Measurements from ENCODE around the gene PIP4K2A.

Gene PIP4K2A

DNA sequence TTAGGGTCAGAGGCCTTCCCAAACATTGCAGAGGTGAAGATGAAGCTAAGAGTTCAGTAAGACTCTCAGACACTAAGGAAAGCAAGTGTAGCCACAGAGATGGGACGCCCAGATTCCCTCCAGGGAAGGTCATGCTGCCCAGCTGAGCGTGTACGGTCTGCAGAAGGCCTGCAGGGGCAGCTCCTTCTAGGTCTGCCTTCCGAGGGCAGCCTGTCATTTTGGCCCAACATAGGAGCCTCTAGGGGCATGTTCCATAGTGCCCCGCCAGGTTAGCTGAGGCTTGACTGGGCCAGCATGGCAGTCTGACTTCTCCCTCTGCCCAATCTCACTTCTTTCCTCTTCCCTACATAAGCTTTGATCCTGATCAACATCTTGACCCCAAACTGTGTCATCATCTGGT lies 130.7 kb downstream of the PIP4K2A start:
- DNase-seq = peak; percentile 24

DNA sequence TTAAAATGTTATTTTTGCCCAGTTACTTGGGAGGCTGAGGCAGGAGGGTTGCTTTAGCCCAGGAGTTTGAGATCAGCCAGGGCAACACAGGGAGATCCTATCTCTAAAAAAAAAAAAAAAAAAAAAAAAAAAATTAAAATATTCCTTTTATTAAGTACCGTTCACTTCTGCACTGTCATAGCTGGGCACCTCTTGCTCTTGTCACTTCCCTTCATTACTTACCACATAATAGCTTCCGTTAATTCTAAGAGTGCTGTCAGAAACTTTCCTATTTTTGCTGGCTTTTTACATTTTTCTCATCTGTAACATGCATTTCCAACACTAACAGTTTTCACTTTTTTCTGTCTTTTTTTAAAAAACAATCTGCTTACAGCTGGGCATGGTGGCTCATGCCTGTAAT lies 132.9 kb downstream of the PIP4K2A start:
- no peak for DNase-seq

DNA sequence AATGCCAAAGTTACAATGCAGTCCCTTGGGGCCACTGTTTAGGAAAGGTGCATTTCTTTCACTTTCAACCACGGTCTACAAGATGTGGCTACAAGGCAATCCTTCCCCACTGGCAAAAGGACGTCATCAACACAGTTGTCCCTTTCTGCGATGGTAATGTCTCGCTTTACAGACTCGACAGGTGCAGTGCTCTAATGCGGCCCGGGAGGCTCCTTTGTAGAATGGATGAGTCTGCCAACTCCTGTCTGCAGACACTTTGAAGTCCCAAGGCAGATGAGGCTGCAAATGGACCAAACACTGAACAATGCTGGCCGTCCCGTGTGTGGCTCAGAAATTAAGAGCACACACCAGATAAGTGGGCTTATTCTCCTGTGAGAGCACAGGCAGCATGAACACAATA lies 133.7 kb downstream of the PIP4K2A start:
- DNase-seq = no peak

DNA sequence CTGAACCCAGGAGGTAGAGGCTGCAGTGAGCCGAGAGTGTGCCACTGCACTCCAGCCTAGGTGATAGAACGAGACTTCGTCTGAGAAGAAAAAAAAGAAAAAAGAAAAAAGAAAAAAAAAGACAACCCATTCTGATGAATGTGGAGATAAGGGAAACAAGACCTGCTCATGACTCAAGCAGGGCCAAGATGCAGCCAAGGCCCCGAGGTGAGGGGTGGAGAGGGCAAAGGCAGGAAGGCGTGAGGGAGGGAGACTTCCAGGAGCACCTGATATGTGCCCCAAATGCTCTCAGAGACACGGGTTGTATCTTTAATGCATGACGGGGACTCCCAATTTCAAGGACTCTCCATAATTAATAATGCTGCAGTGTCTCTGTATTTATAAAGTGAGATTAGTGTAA lies 134.6 kb downstream of the PIP4K2A start:
- no peak for DNase-seq

DNA sequence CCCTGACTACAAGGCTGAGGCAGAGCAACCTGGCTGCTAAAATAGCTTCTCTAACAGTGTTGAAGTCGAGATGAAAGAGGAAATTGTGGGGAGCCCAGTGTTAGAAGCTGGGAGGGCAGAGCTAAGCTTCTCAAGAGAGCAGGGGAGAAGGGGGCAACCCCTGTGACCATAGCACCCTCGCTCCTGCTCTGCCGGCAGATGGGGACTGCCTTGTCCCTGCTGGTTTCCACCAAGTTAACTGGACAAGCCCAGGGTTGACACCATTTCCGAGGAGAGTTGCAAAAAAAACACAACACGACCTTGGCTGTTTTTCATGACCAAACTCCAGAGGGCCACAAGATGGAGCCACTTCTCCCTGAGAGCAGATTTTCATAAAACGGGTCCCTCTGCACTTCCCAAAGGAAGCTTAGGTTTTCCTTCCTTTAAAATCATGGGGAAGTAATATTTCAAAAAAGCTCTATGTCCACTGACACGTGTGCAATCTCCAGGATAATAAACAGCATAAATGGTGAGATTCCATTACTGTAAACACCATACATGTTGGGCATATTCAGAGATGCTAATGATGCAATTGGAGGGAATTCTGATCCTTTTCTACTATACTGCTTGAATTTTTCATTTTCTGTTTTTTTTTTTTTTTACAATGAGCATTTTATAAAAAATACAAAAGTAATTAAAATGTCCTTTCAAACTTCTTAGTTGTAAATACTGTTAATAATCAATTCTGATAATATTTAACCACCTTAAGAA lies 140.4 kb downstream of the PIP4K2A start:
- DNase-seq = peak; percentile 81

DNA sequence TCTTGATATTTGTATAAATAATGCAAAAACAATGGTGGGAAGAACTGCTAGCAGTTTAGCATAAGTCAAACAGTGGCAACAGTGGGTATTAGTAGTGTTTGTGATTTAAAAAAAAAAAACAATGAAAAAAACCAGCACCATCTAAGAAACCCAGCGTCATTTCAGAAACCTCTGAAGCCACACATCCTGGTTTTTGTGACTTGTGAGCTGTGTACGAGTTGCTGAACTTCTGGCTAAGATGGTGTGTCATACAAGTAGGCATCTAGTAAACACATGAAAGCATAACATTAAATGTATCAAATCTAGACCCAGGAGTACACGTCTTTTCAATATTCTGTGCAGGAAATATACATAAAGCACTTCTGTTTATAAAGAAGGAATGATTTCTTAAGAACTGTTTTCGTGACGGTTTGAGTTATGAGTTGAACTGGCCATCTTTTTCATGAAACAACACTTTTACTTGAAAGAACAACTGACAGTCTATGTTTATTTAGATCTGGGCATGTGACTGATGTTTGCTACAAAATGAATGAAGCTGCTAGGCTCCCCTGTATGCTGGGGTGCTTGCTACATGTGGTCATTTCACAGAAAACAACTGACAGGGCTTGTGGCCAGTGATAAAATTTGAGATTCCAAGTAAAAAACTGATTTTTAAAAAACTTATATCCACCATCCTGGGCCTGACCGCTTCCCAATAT lies 143.5 kb downstream of the PIP4K2A start:
- no peak for DNase-seq

DNA sequence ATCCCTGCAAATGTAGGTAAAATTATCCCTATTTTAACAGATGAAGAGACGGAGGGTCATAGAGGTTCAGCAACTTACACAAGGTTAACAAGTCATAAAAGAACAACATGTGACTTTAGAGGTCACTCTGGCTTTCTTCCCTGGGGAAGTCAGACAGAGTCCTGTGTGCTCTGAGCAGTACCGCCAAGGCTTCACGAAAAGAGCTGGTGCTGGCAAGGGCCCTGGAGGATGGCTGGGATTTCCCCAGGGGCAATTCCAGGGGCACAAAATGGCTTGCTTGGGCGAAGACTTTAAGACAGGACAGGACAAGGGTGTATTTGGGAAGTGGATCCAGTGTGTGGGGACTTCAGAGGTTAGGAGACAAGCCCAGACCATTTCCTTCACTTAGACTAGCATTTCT lies 144.1 kb downstream of the PIP4K2A start:
- no peak for DNase-seq

DNA sequence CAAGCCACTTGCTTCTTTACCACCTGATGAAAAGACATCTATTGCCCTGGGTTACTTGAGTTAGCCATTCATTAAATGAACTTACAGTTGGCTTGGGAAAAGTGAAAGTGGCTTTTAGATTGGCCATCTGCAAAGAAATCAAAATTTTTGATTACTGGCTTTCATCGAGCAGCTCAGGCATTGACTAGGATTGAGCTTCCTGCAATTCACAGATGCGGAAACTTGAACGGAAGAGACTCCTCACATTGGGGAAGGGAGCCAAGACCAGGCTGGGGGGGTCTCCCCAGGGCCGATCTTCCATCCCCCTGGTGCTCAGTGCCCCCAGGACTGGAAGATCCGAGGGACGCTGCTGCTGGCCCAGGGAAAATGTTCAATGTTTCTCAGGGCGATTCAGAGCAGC lies 145.4 kb downstream of the PIP4K2A start:
- no peak for DNase-seq

DNA sequence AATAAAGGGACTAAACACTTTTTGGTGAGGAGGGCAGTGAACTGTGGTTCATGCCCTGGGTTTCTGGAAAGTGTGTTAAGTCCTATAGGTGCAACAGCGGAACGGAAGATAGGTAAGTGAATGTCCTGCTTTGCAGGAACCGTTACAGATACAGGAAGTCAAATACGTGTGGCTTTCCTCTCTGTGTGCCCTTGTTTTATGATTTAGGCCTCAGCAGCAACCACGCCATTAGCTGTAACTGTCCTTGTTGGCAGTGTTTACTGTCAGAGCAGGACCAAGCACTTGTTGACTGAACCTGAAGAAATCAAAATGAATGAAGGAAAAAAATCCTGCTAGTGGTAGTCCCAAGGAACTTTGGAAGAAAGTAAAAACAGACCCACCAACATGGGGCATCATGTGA lies 150.3 kb downstream of the PIP4K2A start:
- DNase-seq = no peak

DNA sequence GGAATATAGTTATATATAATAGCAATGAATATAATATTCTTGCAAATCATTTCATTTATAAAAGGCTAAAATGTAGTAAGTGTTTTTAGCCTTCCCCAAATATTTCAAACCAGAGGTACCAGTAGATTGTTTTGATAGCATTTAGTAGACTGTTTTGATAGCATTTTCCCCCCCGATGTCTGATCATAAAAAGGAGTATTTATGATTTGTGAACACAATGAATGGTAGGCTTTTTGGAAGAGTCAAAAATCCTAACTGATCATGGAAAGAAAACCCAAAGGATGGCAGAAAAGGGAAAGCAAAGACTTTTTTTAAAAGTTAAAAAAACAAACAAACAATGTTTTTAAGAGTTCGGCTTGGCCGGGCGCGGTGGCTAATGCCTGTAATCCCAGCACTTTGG lies 152.5 kb downstream of the PIP4K2A start:
- DNase-seq = no peak

DNA sequence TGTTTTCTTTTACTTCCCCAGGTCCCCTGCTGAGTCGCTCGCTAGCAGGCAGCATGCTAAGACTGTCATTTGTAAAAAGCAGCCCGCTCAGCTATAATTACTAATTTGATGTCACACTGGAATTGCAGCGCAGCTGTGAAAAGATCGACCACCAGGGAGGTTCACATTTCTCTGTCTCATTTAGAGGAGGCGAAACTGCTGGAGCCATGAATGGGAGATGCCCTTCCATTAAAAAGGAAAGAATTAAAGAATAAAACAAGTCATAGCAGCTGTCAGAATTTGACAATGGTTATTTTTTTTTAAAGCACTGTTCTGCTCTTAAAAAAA lies 153.5 kb downstream of the PIP4K2A start:
- DNase-seq = no peak

DNA sequence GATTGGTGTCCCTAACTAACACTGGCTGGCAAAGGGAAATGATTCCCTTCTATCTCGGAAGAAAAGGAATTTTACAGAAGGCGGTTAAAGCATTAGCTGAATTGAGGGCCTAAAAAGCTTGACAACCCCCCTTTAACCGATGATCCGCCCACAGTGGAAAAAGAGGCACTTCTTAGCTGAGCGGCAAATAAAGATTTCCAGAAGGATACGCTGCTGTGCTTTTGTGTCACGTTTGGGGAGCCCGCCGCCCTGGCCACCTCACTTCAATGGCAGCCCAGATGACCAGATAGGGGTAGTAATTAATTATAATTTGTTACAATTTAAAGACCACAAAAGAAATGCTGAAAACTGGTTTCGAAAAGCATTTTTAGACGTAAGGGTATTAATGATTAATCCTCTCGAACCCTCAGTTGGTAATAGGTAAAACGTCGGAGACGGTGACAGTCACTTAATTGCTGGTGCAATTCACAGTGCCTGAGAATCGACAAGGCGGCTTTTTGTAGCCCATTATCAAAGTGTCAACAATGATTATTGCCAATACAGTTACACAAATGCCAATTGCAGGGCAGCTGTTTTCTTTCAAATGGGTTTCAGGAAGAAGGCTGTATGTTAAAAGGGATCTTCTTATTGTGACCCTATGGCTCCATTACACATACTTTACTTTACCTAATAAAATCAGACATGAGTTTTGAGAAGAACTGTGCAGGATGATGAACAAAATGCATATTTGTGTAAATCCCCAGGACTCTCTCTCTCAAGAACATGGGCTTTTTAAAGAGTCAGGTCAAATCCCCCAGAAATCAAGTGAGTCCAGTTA lies 154.1 kb downstream of the PIP4K2A start:
- no peak for DNase-seq

DNA sequence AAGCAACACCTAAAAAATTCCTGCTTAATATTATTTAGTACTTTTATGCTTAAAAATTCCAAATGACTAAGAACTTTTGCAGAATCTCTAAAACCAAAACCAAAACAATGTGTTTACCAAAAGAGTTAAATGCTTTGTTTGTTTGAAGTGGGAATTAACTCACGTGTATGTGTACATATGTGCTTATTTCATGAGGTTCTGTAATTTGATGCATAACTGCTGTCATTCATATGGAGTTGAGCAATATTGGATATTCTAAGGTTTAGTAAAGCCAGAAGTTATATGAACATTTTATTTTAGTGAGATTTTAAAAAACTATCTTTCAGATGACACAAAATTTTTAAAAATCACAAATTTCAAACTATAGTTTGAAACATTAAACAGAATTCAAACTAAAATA lies 157.1 kb downstream of the PIP4K2A start:
- no peak for DNase-seq

DNA sequence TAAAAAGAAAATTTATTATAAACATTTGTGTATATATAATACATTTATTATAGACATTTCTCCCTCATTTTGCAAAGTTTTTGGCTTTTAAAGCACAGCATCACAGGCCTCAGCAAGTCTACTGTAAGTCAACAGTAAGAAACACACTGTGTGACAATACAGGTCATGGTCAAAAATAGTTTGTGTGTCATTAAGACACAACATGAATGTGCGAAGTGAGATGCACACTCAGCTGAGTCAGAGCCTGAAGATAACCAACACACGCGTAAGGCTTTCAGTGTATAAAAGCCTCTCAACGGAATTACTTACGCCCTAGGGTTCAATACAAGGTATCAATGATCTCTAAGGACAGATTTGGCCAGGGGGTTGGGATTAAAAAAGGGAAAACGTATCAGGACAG lies 157.6 kb downstream of the PIP4K2A start:
- no peak for DNase-seq

DNA sequence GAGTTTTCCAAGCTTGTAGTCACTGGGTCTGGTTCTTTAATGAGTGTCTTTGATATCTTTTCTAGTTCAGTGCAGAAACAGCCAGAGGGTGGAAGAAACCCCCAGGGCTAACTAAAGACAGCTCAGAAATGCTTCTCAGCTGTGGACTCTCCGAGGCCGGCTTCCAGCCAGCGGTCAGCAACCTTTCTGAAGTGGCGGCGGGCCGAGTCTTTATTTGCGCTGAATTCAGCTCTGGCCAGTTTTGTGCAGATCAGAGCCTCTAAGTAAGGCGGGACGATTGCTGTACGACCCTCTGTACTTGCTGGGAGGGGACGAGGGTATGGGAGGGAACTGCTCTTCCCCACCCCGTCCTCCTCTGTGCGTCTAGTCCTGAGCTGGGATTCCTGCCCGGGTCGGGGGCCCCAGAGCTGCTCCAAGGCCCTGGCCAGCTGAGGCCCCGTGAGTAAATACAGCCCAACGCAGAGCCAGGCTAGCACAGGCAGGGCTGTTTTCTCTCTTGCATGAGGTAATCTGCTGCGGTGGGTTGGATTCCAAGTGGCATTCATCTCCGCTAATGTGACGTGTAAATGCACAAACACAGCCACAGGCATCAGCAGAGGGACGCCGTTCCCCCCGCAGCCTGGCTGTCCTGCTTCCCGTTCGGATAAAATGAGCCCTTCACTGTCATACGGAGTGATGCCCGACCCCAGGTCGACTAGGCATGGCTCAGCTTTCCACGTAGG lies 159.8 kb downstream of the PIP4K2A start:
- peak; percentile 12 for DNase-seq

DNA sequence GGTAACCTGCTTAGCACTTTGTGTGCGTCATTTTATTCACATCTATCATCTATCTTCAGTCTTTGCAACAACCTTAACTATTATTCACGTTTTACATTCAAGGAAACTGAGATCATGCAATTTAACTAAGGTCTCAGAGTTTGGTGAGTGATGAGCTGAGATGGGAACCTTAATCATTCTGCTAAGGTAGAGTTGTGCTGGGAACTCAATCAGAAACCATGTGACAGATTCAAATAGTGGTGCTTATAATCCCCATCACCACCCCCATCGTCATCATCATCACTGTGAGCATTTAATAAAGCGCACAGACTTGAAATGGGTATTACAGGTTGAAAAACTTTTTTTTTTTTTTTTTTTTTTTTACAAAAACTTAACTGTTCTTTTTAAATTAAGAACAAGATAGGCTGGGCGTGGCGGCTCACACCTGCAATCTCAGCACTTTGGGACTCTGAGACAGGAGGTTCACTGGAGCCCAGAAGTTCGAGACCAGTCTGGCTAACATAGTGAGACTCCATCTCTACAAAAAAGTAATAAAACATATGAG lies 160.9 kb downstream of the PIP4K2A start:
- no peak for DNase-seq

DNA sequence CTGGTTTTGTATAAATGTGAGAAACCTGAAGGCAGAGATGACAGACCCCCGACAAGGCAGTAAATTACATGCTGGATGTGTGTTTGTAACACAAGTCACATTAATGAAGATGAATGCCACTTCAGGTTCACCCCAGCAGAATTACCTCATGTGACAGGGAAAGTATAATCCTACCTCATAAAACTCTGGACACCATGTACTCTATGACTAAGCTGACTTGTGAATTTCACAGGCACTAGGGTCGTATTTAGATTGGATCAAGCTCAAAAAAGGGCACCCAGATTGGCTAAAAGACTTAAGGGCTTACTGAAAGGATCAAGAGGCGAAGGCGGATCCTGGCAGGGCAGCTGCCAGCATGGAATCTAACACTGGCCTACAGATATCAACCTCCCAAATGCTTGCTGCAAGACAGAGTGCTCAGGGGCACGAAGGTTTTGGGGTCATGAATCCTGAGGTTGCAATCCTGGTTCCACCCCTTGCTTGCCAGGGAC lies 161.4 kb downstream of the PIP4K2A start:
- DNase-seq = peak; percentile 14

DNA sequence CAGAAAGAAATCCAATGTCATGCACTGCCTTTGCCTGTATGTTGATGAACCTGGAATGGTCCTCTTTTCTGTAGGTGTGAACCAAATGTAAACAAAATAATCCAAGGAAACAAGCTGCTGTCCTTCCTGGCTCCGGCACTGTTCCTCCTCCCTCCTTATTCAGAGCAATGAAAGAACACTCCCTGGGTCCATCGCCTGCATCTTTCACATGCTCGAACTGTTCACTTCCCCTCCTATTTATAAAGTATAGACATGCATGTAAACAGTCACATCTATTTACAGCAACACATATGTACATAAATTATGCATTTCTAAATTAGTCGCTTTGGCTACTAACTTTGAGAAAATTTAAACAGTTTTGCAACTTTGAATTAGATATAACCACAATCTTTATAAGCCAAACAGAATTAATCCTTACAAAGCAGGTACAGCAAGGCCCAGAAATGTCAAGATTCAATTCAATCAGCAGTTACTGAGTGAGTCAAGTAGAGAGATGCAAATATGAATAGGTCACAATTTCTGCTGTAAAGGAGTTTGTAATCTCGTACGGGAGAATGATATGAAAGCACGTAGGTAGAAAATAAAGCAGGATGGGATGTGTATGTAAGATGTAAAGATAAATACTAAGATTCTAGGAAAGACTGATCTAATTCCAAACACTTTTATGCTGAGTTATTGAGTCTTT lies 162.6 kb downstream of the PIP4K2A start:
- DNase-seq = no peak

DNA sequence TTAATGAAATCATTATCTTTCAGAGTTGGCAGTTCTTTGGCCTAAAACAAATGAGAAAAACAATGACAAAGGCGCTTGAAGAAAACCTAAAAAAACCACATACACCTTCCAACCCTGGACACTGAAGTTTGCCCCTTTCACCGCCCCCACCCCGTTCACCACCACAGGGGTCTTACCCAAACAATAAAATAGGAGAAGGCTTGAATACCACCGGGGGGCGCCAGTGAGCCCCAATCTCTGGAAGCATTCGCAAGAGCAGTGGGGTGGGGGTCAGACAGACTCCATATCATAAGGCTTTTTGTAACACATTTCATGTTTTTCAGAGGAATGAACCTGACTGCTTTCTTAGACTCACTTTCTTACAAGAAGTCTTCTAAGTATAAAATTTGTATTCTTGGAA lies 163.6 kb downstream of the PIP4K2A start:
- DNase-seq = peak; percentile 66

DNA sequence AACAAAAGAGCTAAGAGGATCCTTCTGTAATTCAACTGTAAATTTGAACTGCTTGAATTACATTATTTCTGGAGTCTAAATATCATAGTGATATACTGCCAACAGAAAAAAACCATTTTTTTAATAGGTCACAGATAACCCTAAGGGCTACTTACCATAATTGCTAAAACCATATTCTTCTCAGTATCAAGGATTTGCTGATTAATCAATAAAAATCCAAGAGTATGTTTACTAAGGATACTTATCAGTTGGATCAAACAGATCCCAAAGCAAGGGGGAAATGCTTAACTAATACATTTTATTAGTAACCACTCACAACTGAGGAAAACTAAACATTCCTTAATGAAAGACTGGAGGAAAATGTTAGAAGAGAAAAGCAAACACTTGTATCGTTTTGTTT lies 166.0 kb downstream of the PIP4K2A start:
- no peak for DNase-seq

DNA sequence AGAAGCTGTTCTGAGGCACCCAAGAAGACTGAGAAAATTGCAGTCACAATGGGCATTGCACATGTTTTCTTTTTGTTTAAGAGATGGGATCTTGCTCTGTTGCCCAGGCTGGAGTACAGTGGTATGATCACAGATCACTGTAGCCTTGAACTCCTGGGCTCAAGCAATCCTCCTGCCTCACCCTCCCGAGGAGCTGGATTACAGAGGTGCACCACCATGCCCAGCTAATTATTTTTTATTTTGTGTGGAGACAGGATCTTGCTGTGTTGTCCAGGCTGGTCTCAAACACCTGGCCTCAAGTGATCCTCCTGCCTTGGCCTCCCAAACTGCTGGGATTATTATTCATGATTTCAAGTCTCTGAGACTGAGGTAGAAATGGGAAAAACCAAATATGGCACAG lies 168.7 kb downstream of the PIP4K2A start:
- DNase-seq = no peak

Data from DMS53 (cell line).